GM23338 (cell line): Measurements from ENCODE around the gene DNAJC8. TPM values are rescaled to one million over a fixed set of nuclear protein-coding genes. Genes with fewer than 3 reads are reported as not detected.

Experiments
- ATAC-seq: fragments of 200-7000 bp; cut with Tn5 transposase; 3 replicates; pipeline ENCODE4 v1.9.1; 2020
- DNase-seq: peaks from one replicate; pipeline ENCODE4 v3.0.0-alpha.2; 2015; ENCODE audit warnings: low spot score
- H2AFZ ChIP-seq: fragments of 200-600 bp; sonication (generic); 2 replicates; pipeline ENCODE4 v1.8.0; 2016; ENCODE audit warnings: antibody characterized with exemption, mild to moderate bottlenecking, moderate library complexity
- H3F3A ChIP-seq: fragments of 200-600 bp; sonication (generic); replicated peaks from 2 replicates; pipeline ENCODE4 v1.8.0; 2017; ENCODE audit warnings: antibody characterized with exemption, mixed run types, low read depth
- H3K27ac ChIP-seq: fragments of 200-600 bp; sonication (generic); 2 replicates; pipeline ENCODE4 v1.6.1; 2016; ENCODE audit warnings: low read depth
- H3K27me3 ChIP-seq: fragments of 200-600 bp; sonication (generic); 2 replicates; pipeline ENCODE4 v1.8.0; 2016; ENCODE audit warnings: mild to moderate bottlenecking, mixed run types, moderate library complexity; ENCODE audit not compliant: insufficient read depth
- H3K36me3 ChIP-seq: fragments of 200-600 bp; sonication (generic); 2 replicates; pipeline ENCODE4 v1.8.0; 2016; ENCODE audit warnings: mild to moderate bottlenecking; ENCODE audit not compliant: insufficient read depth
- H3K4me1 ChIP-seq: fragments of 200-600 bp; sonication (generic); 2 replicates; pipeline ENCODE4 v1.8.0; 2016; ENCODE audit warnings: mild to moderate bottlenecking, moderate library complexity; ENCODE audit not compliant: insufficient read depth
- H3K4me2 ChIP-seq: fragments of 200-600 bp; sonication (generic); 2 replicates; pipeline ENCODE4 v1.7.1; 2017; ENCODE audit warnings: mixed run types
- H3K4me3 ChIP-seq: fragments of 200-600 bp; sonication (generic); 2 replicates; pipeline ENCODE4 v1.6.1; 2016; ENCODE audit warnings: mixed run types
- H3K79me2 ChIP-seq: fragments of 200-600 bp; sonication (generic); replicated peaks from 2 replicates; pipeline ENCODE4 v1.8.0; 2017; ENCODE audit warnings: mild to moderate bottlenecking; ENCODE audit not compliant: insufficient read depth
- H3K9me2 ChIP-seq: fragments of 200-600 bp; sonication (generic); 2 replicates; pipeline ENCODE4 v1.8.0; 2017; ENCODE audit not compliant: insufficient read depth
- H4K20me1 ChIP-seq: fragments of 200-600 bp; sonication (generic); replicated peaks from 2 replicates; pipeline ENCODE4 v1.8.0; 2017; ENCODE audit warnings: mild to moderate bottlenecking; ENCODE audit not compliant: insufficient read depth
- H3K27ac Mint-ChIP-seq: 2 replicates; pipeline ENCODE4 v1.8.0; 2020; ENCODE audit warnings: inconsistent platforms, mild to moderate bottlenecking, moderate library complexity, mixed read lengths
- H3K27me3 Mint-ChIP-seq: 3 replicates; pipeline ENCODE4 v1.8.0; 2022; ENCODE audit warnings: low read depth, mild to moderate bottlenecking, moderate library complexity, mixed read lengths, inconsistent platforms; ENCODE audit not compliant: insufficient read depth, poor library complexity
- H3K36me3 Mint-ChIP-seq: 3 replicates; pipeline ENCODE4 v1.8.0; 2021; ENCODE audit warnings: low read depth, mild to moderate bottlenecking, inconsistent platforms, moderate library complexity, mixed read lengths
- H3K4me1 Mint-ChIP-seq: 3 replicates; pipeline ENCODE4 v1.8.0; 2020; ENCODE audit warnings: mild to moderate bottlenecking, inconsistent platforms, mixed read lengths
- H3K4me3 Mint-ChIP-seq: 3 replicates; pipeline ENCODE4 v1.8.0; 2021; ENCODE audit warnings: moderate library complexity, mild to moderate bottlenecking, inconsistent platforms, mixed read lengths
- H3K9me3 Mint-ChIP-seq: 3 replicates; pipeline ENCODE4 v1.8.0; 2020; ENCODE audit warnings: moderate library complexity, mild to moderate bottlenecking, inconsistent platforms, mixed read lengths
- CTCF ChIP-seq, 2 experiments: fragments of 200-600 bp in 1 of 2; sonication (generic) in 1 of 2; conservative IDR thresholded peaks; 2 replicates each; pipeline versions ENCODE4 v1.5.1 to v1.6.1; 2016 to 2017; ENCODE audit warnings: antibody characterized with exemption in 2 of 2, low read depth in 2 of 2, mild to moderate bottlenecking in 2 of 2, moderate library complexity in 1 of 2
- ETS1 ChIP-seq: IDR thresholded peaks from 2 replicates; pipeline ENCODE4 v1.6.1; 2016; ENCODE audit warnings: antibody characterized with exemption
- JUNB ChIP-seq: IDR thresholded peaks from one replicate; pipeline ENCODE4 v1.6.1; 2016; ENCODE audit warnings: antibody characterized with exemption; ENCODE audit not compliant: unreplicated experiment
- NANOG ChIP-seq: IDR thresholded peaks from 2 replicates; pipeline ENCODE4 v1.6.1; 2016; ENCODE audit warnings: antibody characterized with exemption, borderline replicate concordance
- ZNF114 ChIP-seq: fragments of 250-450 bp; sonication (Bioruptor Pico); IDR thresholded peaks from 2 replicates; pipeline ENCODE4 v1.5.0; 2020; ENCODE audit warnings: mild to moderate bottlenecking, moderate library complexity
- ZNF331 ChIP-seq: fragments of 250-450 bp; sonication (Bioruptor Pico); IDR thresholded peaks from 2 replicates; pipeline ENCODE4 v1.5.0; 2020; ENCODE audit warnings: low read depth, mild to moderate bottlenecking, moderate library complexity
- ZNF462 ChIP-seq: fragments of 250-450 bp; sonication (Bioruptor Pico); IDR thresholded peaks from 2 replicates; pipeline ENCODE4 v1.5.0; 2020; ENCODE audit warnings: mild to moderate bottlenecking, moderate library complexity
- polyA plus RNA-seq: library from polyadenylated mRNA; unstranded; fragments of >200 nt; fragmentation: Nextera tagmentation; extraction: Ambion mirVana; gene quantifications from 2 replicates; pipeline ENCODE4 v1.2.1, GENCODE V29; 2016
- total RNA-seq: library from RNA; depleted of rRNA; stranded (reverse); fragments of >200 nt; shearing (Covaris generic); gene quantifications from 2 replicates; pipeline ENCODE4 v1.2.3, GENCODE V29; 2014

DNAJC8 gene
- total and polyA plus RNA-seq, 2 experiments from 2014 or later: 67.3 to 210 TPM

- Histone ChIP-seq H3K4me3 (peak overlapping the region; percentile 21), H3K79me2 (no peaks in the 10 kb centered on the region), H3K9me2 (no peaks in the 10 kb centered on the region), H3K27ac (peak overlapping the region; percentile 80), H3K4me2 (peak overlapping the region; percentile 60), H4K20me1 (no peaks in the 10 kb centered on the region), H3K27me3 (no peaks in the 10 kb centered on the region), H3K36me3 (no peaks in the 10 kb centered on the region), H3K4me1 (peaks cover 17% of the 10 kb centered on the region), H2AFZ (peak overlapping the region; percentile 45; the same call in 1 of the 2 replicates), H3F3A (no peaks in the 10 kb centered on the region; the same call in 1 of the 2 replicates)
- H3K27me3 Mint-ChIP-seq: peaks cover 7% of the 10 kb centered on the region
- H3K36me3 Mint-ChIP-seq: peaks cover 3% of the 10 kb centered on the region; the same call in 2 of the 3 replicates
- ATAC-seq: peak; percentile 56
- TF ChIP-seq ZNF114 (CRISPR knock-in tag) (no peak), ETS1 (no peak), JUNB (no peak), NANOG (no peak), ZNF331 (no peak), CTCF (conservative IDR thresholded peaks at IDR 0.05; ENCODE audit: low read depth in 2 of 2) (peak; percentile 90 to 98), ZNF462 (no peak)
- H3K4me3 Mint-ChIP-seq: peak overlapping the region; percentile 97; the same call in 2 of the 3 replicates
- H3K4me1 Mint-ChIP-seq: peaks cover 31% of the 10 kb centered on the region
- H3K27ac Mint-ChIP-seq: peak overlapping the region; percentile 96
- peak; percentile 92 for DNase-seq
- H3K9me3 Mint-ChIP-seq: no peaks in the 10 kb centered on the region; the same call in 2 of the 3 replicates
These were observed 15.6 kb upstream of the DNAJC8 start for GRCh38 chr1:28248273-28249012.
